AG10803 (cell line): ENCODE results near the gene STARD10.
A peak's percentile ranks its signal among the peaks of the same experiment; 100 is the strongest.

Experiments used
- DNase-seq: peaks from one replicate; pipeline ENCODE4 v3.0.0; 2010; ENCODE audit warnings: low read depth
- H3K4me3 ChIP-seq: 2 replicates; pipeline ENCODE4 v1.5.1; 2011; ENCODE audit warnings: mild to moderate bottlenecking, low read length, control low read depth
- TF ChIP-seq, protein P1 (sequence below): conservative IDR thresholded peaks from 2 replicates; pipeline ENCODE4 v1.5.1; 2011; ENCODE audit warnings: mild to moderate bottlenecking, low read length, control low read depth, inconsistent platforms

The STARD10 gene

DNA sequence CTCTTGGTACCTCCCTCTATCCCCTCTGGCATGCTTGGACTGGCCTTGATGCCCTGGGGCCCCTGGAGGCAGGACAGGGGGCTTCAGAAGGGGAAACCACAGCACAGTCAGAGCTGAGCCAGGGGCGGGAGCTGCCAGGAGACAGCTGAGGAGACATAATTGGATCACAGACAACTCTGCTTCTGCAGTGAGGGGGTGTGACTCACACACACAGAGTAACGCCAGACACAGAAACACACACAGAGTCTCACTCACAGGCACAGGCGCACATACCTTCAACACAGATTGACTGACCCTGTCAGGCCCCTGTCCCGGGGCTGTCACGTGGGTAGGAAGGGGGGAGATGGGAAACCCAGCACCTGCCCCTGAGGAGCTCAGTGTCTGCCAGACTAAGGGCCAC, 20.6 kb downstream of the STARD10 start:
- peak; percentile 86 for DNase-seq

DNA sequence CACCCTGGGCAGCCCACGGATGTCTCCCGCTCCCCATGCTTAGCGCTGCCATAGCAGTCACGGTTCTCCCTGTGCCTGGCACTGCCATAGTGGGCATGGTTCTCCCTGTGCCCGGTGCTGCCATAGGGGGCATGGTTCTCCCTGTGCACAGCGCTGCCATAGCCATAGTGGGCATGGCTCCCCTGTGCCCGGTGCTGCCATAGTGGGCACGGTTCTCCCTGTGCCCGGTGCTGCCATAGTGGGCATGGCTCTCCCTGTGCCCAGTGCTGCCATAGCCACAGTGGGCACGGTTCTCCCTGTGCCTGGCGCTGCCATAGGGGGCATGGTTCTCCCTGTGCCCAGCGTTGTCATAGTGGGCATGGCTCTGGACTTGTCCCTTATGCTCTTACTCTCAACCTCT, 21.8 kb downstream of the STARD10 start:
- DNase-seq: no peak
- TF ChIP-seq, protein P1, sequence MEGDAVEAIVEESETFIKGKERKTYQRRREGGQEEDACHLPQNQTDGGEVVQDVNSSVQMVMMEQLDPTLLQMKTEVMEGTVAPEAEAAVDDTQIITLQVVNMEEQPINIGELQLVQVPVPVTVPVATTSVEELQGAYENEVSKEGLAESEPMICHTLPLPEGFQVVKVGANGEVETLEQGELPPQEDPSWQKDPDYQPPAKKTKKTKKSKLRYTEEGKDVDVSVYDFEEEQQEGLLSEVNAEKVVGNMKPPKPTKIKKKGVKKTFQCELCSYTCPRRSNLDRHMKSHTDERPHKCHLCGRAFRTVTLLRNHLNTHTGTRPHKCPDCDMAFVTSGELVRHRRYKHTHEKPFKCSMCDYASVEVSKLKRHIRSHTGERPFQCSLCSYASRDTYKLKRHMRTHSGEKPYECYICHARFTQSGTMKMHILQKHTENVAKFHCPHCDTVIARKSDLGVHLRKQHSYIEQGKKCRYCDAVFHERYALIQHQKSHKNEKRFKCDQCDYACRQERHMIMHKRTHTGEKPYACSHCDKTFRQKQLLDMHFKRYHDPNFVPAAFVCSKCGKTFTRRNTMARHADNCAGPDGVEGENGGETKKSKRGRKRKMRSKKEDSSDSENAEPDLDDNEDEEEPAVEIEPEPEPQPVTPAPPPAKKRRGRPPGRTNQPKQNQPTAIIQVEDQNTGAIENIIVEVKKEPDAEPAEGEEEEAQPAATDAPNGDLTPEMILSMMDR: no peak
- no peak overlapping the region for H3K4me3 ChIP-seq

More for the DNA sequence above, 20.6 kb downstream of the STARD10 start:
- no peak overlapping the region for H3K4me3 ChIP-seq
- TF ChIP-seq, protein P1: no peak

DNA sequence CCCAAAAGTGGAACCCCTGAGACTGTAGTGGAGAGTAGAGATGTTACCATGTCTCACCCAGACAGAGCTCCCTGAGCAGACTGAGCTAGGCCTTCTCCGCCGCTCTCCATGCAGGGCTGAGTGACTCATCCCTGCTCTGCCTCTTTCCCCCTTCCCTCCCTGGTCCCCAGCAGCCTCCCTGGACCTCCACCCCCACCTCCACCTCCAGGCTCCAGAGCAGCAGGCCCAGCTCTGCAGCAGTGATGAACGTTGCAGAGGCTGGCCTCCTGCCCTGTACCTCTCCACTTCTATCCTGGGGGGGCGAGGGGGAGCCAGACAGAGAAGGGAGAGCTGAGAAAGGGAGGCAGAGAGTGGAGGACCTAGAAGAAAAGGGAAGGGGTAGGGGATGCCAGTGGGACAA, 22.3 kb downstream of the STARD10 start:
- TF ChIP-seq, protein P1: no peak
- no peak overlapping the region for H3K4me3 ChIP-seq
- peak; percentile 49 for DNase-seq

DNA sequence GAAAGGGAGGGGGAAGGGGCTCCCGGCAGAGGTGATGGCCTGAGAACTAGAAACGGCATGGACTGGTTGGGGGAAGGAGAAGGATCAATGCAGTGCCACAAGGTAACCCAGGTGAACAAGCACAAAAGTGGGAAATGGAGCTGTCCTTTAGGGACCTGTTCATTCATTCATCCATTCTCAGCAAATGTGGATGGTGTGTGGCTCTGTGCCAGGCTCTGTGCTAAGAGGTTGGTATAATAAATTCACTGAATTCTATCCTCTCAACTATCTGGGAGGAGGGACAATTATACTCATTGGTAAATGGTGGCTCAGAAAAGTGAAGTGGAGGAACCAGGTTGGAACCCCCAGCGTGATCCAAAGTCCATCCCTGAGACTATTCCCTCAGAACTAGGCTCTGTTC, 23.0 kb downstream of the STARD10 start:
- no peak for DNase-seq

DNA sequence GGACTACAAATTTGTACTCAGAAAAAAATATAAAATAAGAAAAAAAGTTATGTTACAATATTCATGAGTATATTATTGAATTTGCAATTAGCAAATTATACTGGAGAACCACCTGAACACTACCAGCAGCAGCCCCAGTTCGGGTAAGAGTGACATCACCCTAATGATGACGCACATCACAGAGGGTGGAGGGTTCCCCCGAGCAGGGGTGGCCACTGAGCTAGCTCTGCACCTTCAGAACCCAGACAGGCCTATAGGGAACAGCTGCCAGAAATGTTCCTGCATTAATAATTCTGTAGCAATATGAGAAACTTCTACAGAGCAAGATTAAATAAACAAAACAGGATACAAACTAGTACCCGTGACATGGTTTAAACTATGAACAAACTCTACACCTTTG, 24.2 kb downstream of the STARD10 start:
- H3K4me3 ChIP-seq: no peak overlapping the region
- no peak for DNase-seq
- TF ChIP-seq, protein P1: no peak

More for the DNA sequence above, 23.0 kb downstream of the STARD10 start:
- TF ChIP-seq, protein P1: no peak
- no peak overlapping the region for H3K4me3 ChIP-seq

DNA sequence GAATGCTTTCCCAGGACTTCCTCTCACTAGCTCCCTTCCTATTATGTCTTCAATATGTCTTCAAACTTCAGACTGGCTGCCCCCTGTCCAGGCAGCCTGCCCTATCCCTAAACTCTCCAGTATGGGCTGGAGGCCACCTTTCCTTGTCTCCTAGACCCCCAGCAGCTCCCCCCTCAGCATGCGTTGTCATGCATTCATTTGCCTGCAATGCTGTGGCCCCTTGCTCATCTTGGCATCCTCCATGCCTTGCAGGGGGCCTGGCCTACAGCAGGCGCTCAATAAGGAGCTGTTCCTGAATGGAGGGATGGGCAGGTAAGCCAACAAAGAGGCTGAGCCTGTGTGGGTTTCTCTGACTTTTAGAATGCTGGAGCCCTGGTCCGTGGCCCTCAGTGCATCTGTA, 25.3 kb downstream of the STARD10 start:
- TF ChIP-seq, protein P1: no peak
- H3K4me3 ChIP-seq: no peak overlapping the region
- no peak for DNase-seq

DNA sequence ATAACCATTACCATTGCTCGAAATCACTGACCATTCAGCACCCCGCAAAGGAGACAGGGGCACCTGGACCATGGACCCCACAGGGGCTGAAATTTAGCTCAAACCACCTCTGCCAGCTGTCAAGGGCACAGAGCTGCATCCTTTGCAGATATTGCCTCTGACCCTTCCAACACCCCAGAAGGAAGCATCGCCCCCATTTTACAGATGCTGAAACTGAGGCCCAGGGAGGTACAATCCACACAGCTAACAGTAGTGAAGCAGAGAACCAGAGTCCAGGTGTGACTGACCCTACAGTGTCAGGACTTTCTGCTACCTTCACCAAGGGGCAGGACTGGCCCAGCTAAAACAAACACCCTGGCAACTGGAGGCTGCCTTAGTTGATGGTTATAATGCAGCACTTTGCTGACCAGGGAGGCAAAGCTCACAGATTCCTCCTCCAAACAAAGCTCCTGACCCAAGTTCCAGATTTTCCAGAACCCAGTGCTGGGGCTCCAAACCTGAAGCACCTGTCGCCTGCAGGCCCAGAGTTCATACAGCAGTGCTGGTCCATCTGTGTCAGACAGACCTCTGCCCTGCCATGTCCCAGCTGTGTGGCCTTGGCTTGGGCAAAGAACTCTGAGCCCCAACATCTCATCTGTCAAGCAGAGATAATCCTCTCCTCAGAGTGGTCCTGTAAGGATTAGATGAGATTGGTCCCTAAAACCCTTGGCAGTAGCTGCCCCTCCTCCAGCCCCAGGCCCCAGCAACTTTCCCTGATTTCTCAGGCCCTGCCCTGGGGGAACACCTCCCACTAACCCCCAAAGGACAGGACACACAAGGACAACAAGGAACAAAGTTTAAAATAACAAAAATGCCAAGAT, 26.4 kb downstream of the STARD10 start:
- no peak overlapping the region for H3K4me3 ChIP-seq
- TF ChIP-seq, protein P1: no peak
- no peak for DNase-seq
